ENCODE data around the gene CRACR2B.

Gene CRACR2B

GRCh38 chr11:827897-828192 is at the start of gene CRACR2B:
Gene CRACR2B, plus strand, starts transcription at chr11:827919. Its CDS starts 689 bp downstream, at chr11:828608.
- no peak for DNase-seq

- DNase-seq, result no peak
These were observed 48.5 kb upstream of the CRACR2B start for GRCh38 chr11:778976-779954.

- DNase-seq, result no peak
These were observed 47.7 kb upstream of the CRACR2B start for GRCh38 chr11:779955-780532.

GRCh38 chr11:782264-783174 is 45.2 kb upstream of the CRACR2B start:
- no peak for DNase-seq

- no peak for DNase-seq
These were observed 44.1 kb upstream of the CRACR2B start for GRCh38 chr11:783581-784015.

GRCh38 chr11:786235-787083 is 41.3 kb upstream of the CRACR2B start:
- DNase-seq, result no peak

GRCh38 chr11:787084-787675 is 40.5 kb upstream of the CRACR2B start:
- no peak for DNase-seq

GRCh38 chr11:788009-788640 is 39.6 kb upstream of the CRACR2B start:
- no peak for DNase-seq

GRCh38 chr11:788953-789940 is 38.5 kb upstream of the CRACR2B start:
- no peak for DNase-seq

GRCh38 chr11:789943-790342 is 37.8 kb upstream of the CRACR2B start, which contains the start of gene CEND1:
Gene CEND1, minus strand, starts transcription at chr11:790090. Its CDS starts 1,514 bp downstream, at chr11:788576.
- DNase-seq, result peak; percentile 53

- no peak for DNase-seq
These were observed 36.8 kb upstream of the CRACR2B start for GRCh38 chr11:790721-791564.

GRCh38 chr11:791658-792534 is 35.8 kb upstream of the CRACR2B start:
- DNase-seq, result no peak

- DNase-seq, result no peak
These were observed 35.2 kb upstream of the CRACR2B start for GRCh38 chr11:792535-792821.

GRCh38 chr11:792873-793272 is 34.8 kb upstream of the CRACR2B start:
- no peak for DNase-seq

GRCh38 chr11:793556-793955 is 34.2 kb upstream of the CRACR2B start:
- DNase-seq, result no peak

GRCh38 chr11:794013-794765 is 33.5 kb upstream of the CRACR2B start:
- DNase-seq, result no peak
